GM18951 (cell line): ENCODE data around the gene CTSH.

ENCODE experiments used
- POLR2A ChIP-seq: IDR thresholded peaks from 4 replicates; pipeline ENCODE4 v1.6.1; 2011; ENCODE audit warnings: mild to moderate bottlenecking; ENCODE audit not compliant: insufficient read length, insufficient read depth; ENCODE audit errors: extremely low read depth
- in situ Hi-C: fragments of 300-500 bp; cut with MboI; formaldehyde crosslinking; loops from one replicate; pipeline ENCODE4 v1.12.0; 2022; ENCODE audit warnings: low sequenced_read_pairs, mixed read lengths, inconsistent platforms; ENCODE audit not compliant: unreplicated experiment

Gene CTSH

GRCh38 chr15:78968539-78969271, 23.9 kb upstream of the CTSH start:
- no peak for TF ChIP-seq POLR2A
- in situ Hi-C loops, result no loop called here

GRCh38 chr15:78968114-78968513, 23.3 kb upstream of the CTSH start:
- in situ Hi-C loops, result no loop called here
- TF ChIP-seq POLR2A, result no peak

- no peak for TF ChIP-seq POLR2A
- in situ Hi-C loops, result no loop called here
Observed at GRCh38 chr15:78960308-78960707, 15.5 kb upstream of the CTSH start.

- TF ChIP-seq POLR2A, result no peak
- in situ Hi-C loops, result no loop called here
Observed at GRCh38 chr15:78959360-78959759, 14.5 kb upstream of the CTSH start.

- in situ Hi-C loops, result no loop called here
- no peak for TF ChIP-seq POLR2A
Observed at GRCh38 chr15:78957416-78958093, 12.7 kb upstream of the CTSH start.

GRCh38 chr15:78956937-78957336, 12.1 kb upstream of the CTSH start:
- no peak for TF ChIP-seq POLR2A
- in situ Hi-C loops, result no loop called here

GRCh38 chr15:78955355-78955754, 10.5 kb upstream of the CTSH start:
- in situ Hi-C loops, result no loop called here
- no peak for TF ChIP-seq POLR2A

- TF ChIP-seq POLR2A, result no peak
- in situ Hi-C loops, result no loop called here
Observed at GRCh38 chr15:78951841-78952238, 7.0 kb upstream of the CTSH start.

- no peak for TF ChIP-seq POLR2A
- in situ Hi-C loops, result no loop called here
Observed at GRCh38 chr15:78950902-78951840, 6.3 kb upstream of the CTSH start.

- in situ Hi-C loops, result no loop called here
- TF ChIP-seq POLR2A, result no peak
Observed at GRCh38 chr15:78950343-78950742, 5.5 kb upstream of the CTSH start.

- in situ Hi-C loops, result no loop called here
- no peak for TF ChIP-seq POLR2A
Observed at GRCh38 chr15:78949461-78949860, 4.6 kb upstream of the CTSH start.

- TF ChIP-seq POLR2A, result no peak
Observed at GRCh38 chr15:78947506-78947905, 2.7 kb upstream of the CTSH start.

GRCh38 chr15:78946493-78946892, 1.6 kb upstream of the CTSH start:
- in situ Hi-C loops, result no loop called here
- no peak for TF ChIP-seq POLR2A

More at GRCh38 chr15:78947506-78947905, 2.7 kb upstream of the CTSH start:
- in situ Hi-C loops, result no loop called here
